GM19035 (cell line): ENCODE measurements around the gene SPIN3.
"Not testable (repeated sequence)": the region's sequence is repeated elsewhere in the genome, so short reads cannot be mapped to it uniquely, and the experiment has no call there.

Experiments used
- ATAC-seq: cut with Tn5 transposase; IDR thresholded peaks from one replicate; pipeline ENCODE4 v1.9.1; 2021; ENCODE audit not compliant: unreplicated experiment

SPIN3 gene

GRCh38 chrX:56995271-56995994, at the start of gene SPIN3:
Gene SPIN3 (minus strand): TSS chrX:56995541. CDS start chrX:56994947, 594 bp downstream.
- peak; percentile 99 for ATAC-seq

- ATAC-seq = no peak
Observed at GRCh38 chrX:57044245-57044644, 48.9 kb upstream of the SPIN3 start.

GRCh38 chrX:57037265-57037664, 41.9 kb upstream of the SPIN3 start:
- not testable (repeated sequence) for ATAC-seq

GRCh38 chrX:56994375-56995270, 718 bp downstream of the SPIN3 start:
- ATAC-seq = no peak

GRCh38 chrX:56987741-56988140, 7.6 kb downstream of the SPIN3 start:
- ATAC-seq = no peak

GRCh38 chrX:56986138-56986537, 9.2 kb downstream of the SPIN3 start:
- no peak for ATAC-seq

- peak; percentile 92 for ATAC-seq
Observed at GRCh38 chrX:56978172-56978571, 17.2 kb downstream of the SPIN3 start.

GRCh38 chrX:56975611-56976010, 19.7 kb downstream of the SPIN3 start:
- no peak for ATAC-seq

- ATAC-seq = no peak
Observed at GRCh38 chrX:56974408-56974807, 20.9 kb downstream of the SPIN3 start.

- ATAC-seq = no peak
Observed at GRCh38 chrX:56969559-56969958, 25.8 kb downstream of the SPIN3 start.

GRCh38 chrX:56968980-56969379, 26.4 kb downstream of the SPIN3 start:
- no peak for ATAC-seq

- ATAC-seq = no peak
Observed at GRCh38 chrX:56963377-56963776, 32.0 kb downstream of the SPIN3 start.

- no peak for ATAC-seq
Observed at GRCh38 chrX:56947699-56948098, 47.6 kb downstream of the SPIN3 start.

- ATAC-seq = not testable (repeated sequence)
Observed at GRCh38 chrX:56946201-56946600, 49.1 kb downstream of the SPIN3 start.

- ATAC-seq = not testable (repeated sequence)
Observed at GRCh38 chrX:56945226-56945625, 50.1 kb downstream of the SPIN3 start.

GRCh38 chrX:56943264-56943663, 52.1 kb downstream of the SPIN3 start:
- ATAC-seq = no peak
